Epithelial cell of esophagus (primary cell): ENCODE measurements around the gene ADAMTS8.
A peak's percentile ranks its signal among the peaks of the same experiment; 100 is the strongest.
"Not testable (repeated sequence)": the region's sequence is repeated elsewhere in the genome, so short reads cannot be mapped to it uniquely, and the experiment has no call there.

Experiments used
- DNase-seq: peaks from one replicate; pipeline ENCODE4 v3.0.0; 2010; ENCODE audit warnings: low read depth
- H3K4me3 ChIP-seq: 2 replicates; pipeline ENCODE4 v1.5.1; 2011; ENCODE audit warnings: mild to moderate bottlenecking, low read length, control low read depth
- TF ChIP-seq, protein P1 (sequence below): IDR thresholded peaks from 2 replicates; pipeline ENCODE4 v1.5.1; 2011; ENCODE audit warnings: low read depth, mild to moderate bottlenecking, low read length, control low read depth, inconsistent platforms; ENCODE audit not compliant: insufficient read depth; ENCODE audit errors: missing control alignments

ADAMTS8 gene

DNA sequence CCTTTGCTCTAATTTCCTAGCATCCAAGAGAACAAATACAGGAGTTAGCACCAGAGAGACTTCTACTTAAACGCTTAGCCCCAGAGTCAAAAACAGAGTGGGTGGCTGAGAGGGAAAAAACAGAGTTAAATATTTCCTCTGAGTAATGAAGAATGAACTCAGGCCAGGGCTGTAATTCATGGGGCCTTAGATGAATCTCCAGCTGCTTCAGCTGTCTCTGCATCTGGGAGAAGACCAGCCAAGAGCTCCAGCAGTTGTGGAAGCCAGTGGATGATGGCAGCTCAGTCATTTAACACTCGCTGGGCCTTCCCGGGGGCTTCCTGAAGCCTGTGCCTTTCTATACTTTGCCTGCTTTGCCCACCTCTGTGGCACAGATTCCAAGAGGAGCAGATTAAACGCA, 14.3 kb upstream of the ADAMTS8 start:
- no peak for DNase-seq
- no peak overlapping the region for H3K4me3 ChIP-seq
- TF ChIP-seq, protein P1, sequence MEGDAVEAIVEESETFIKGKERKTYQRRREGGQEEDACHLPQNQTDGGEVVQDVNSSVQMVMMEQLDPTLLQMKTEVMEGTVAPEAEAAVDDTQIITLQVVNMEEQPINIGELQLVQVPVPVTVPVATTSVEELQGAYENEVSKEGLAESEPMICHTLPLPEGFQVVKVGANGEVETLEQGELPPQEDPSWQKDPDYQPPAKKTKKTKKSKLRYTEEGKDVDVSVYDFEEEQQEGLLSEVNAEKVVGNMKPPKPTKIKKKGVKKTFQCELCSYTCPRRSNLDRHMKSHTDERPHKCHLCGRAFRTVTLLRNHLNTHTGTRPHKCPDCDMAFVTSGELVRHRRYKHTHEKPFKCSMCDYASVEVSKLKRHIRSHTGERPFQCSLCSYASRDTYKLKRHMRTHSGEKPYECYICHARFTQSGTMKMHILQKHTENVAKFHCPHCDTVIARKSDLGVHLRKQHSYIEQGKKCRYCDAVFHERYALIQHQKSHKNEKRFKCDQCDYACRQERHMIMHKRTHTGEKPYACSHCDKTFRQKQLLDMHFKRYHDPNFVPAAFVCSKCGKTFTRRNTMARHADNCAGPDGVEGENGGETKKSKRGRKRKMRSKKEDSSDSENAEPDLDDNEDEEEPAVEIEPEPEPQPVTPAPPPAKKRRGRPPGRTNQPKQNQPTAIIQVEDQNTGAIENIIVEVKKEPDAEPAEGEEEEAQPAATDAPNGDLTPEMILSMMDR: no peak

DNA sequence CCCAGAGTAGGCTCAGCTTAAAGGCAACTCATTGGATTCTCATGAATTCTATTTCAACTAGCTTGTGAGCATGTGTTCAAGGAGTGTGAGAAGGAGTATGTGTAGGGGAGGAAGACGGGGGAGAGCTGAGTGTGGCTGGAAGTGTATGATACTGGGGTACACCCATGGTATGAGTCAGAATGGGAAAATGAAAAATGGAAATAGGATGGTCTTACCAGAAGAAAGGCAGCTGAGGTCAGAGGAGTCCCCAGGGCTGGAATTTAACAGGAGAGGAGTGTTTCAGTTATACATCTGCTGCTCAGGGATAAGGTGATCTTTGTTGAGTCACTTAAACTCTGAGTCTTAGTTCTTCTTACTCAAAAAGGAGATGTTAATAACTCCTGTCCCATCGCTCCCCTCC, 13.3 kb upstream of the ADAMTS8 start:
- TF ChIP-seq, protein P1: no peak
- no peak for DNase-seq
- no peak overlapping the region for H3K4me3 ChIP-seq

DNA sequence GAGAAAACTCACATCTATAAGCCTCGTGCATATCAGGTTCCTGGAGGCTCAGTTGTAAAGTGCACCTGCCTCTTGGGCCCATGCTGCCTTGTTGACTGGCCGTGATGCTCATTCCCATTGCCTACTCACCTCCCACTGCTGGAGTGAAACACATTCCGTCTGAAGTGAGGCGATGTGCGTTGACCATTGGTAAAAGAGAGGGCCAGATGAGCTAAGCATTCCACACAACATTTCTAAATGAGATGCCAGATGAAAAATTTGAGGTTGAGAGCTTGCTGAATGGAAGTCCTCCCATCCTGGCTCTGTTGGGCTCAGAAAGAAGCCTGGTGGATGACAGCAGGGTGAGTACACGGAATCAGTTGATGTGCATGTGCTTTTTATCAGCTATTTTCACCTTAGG, 11.5 kb upstream of the ADAMTS8 start:
- no peak for DNase-seq
- H3K4me3 ChIP-seq: no peak overlapping the region
- TF ChIP-seq, protein P1: no peak

DNA sequence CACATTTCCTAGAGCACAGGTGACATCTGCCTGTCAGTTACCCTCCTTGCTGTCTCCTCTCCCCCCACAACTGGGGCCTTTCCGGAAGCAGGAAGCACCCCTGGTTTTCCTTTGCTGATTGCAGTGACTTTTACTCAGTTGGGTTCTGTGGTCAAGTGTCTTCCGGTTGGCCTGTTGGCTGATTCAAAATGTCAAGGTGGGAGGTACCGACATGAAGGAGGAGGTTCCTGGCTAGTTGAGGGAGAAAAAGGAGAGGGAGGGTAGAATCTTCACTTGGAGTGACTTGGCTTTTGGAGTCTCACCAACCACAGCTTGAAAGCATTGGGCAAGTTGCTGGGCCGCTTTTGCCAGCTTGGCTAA, 10.7 kb upstream of the ADAMTS8 start:
- no peak for DNase-seq
- TF ChIP-seq, protein P1: no peak
- H3K4me3 ChIP-seq: no peak overlapping the region

DNA sequence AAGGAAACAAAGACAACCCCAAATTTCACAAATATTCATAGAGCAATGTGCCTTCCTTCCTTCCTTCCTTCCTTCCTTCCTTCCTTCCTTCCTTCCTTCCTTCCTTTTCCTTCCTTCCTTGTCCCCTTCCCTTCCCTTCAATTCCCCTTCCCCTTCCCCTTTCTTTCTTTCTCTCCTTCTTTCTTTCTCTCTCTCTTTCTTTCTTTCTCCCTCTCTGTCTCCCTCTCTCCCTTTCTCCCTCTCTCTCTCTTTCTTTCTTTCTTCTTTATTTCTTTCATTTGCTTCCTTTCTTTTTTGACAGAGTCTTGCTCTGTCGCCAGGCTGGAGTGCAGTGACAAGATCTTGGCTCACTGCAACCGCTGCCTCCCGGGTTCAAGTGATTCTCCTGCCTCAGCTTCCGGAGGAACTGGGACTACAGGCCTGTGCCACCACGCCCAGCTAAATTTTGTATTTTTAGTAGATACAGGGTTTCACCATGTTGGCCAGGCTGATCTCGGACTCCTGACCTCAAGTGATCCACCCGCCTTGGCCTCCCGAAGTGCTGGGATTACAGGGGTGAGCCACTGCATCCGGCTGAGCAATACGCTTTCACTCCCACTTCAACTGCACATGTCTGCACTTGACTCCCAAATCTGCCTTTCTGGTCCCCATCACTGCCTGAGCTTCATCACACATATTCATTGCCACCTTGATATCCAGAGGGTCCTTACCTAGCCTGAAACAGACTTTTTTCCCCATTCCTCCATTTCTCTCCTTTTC, 10.2 kb upstream of the ADAMTS8 start:
- not testable (repeated sequence) for DNase-seq, H3K4me3 ChIP-seq

DNA sequence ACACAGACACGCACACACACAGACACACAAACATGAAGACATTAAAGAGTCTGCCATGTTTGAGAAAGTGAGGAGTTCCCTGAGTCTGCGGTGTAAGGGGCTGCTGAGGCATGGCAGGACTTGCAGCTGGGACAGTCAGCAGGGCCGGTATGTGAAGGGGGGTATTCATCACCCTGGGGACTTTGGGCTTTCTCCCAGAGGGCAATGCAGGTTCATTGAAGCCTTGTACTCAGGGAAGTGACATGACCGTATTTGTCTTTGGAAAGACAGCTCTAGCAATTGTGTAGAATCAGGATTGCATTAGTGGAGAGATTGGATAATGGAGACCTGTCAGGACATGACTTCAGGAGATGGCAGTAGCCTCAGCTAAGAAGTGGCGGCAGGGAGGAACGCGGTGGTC, 9.4 kb upstream of the ADAMTS8 start:
- no peak overlapping the region for H3K4me3 ChIP-seq
- TF ChIP-seq, protein P1: no peak

DNA sequence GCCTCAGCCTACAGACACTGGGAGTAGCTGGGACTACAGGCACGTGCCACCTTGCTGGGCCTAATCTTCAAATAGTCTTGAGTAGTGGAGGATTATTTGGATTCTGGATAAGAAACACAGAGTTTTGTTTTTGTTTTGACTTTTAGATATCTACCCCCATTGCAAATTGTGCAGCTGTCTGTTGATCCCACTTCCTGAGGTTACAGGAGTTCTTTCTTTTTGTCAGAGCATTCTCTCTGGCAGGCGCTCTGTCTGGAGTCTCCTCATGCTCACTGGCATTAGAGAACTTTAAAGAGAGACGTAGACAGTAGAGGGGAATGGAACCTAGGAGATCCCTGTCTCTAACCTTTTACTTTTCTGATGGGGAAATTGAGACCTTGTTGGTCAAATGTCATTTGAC, 7.8 kb upstream of the ADAMTS8 start:
- no peak for DNase-seq
- H3K4me3 ChIP-seq: no peak overlapping the region
- TF ChIP-seq, protein P1: no peak

More for the DNA sequence above, 9.4 kb upstream of the ADAMTS8 start:
- DNase-seq: peak; percentile 90
